IMR-90 (cell line): Measurements from ENCODE around the gene PHKA1.

ENCODE experiments used
- BHLHE40 ChIP-seq: fragments of 150-350 bp; IDR thresholded peaks from 2 replicates; pipeline ENCODE4 v1.6.1; 2016; ENCODE audit warnings: mild to moderate bottlenecking, low read depth, low read length
- CEBPB ChIP-seq: IDR thresholded peaks from 2 replicates; pipeline ENCODE4 v1.6.1; 2012; ENCODE audit warnings: low read depth, low read length, improper control_type of control experiment
- CTCF ChIP-seq: conservative IDR thresholded peaks from 2 replicates; pipeline ENCODE4 v1.5.1; 2012; ENCODE audit warnings: mild to moderate bottlenecking, low read depth, low read length, improper control_type of control experiment
- ELK1 ChIP-seq: fragments of 150-350 bp; IDR thresholded peaks from 2 replicates; pipeline ENCODE4 v1.6.1; 2016; ENCODE audit warnings: low read depth, mild to moderate bottlenecking, low read length, moderate library complexity, borderline replicate concordance
- FOS ChIP-seq: fragments of 150-350 bp; IDR thresholded peaks from 2 replicates; pipeline ENCODE4 v1.6.1; 2016; ENCODE audit warnings: low read depth, low read length
- MAFK ChIP-seq: IDR thresholded peaks from 2 replicates; pipeline ENCODE4 v1.6.1; 2012; ENCODE audit warnings: low read depth, low read length, improper control_type of control experiment
- MAZ ChIP-seq: IDR thresholded peaks from 2 replicates; pipeline ENCODE4 v1.6.1; 2012; ENCODE audit warnings: low read depth, mild to moderate bottlenecking, low read length, improper control_type of control experiment, moderate library complexity, borderline replicate concordance
- MXI1 ChIP-seq: IDR thresholded peaks from 2 replicates; pipeline ENCODE4 v1.6.1; 2012; ENCODE audit warnings: low read depth, mild to moderate bottlenecking, low read length, moderate library complexity, borderline replicate concordance
- NFE2L2 ChIP-seq: fragments of 150-350 bp; IDR thresholded peaks from 2 replicates; pipeline ENCODE4 v1.6.1; 2016; ENCODE audit warnings: low read depth, mild to moderate bottlenecking, low read length
- POLR2A ChIP-seq: IDR thresholded peaks from 2 replicates; pipeline ENCODE4 v1.6.1; 2012; ENCODE audit warnings: mild to moderate bottlenecking, low read depth, low read length
- RAD21 ChIP-seq: IDR thresholded peaks from 2 replicates; pipeline ENCODE4 v1.6.1; 2012; ENCODE audit warnings: low read length, improper control_type of control experiment
- RCOR1 ChIP-seq: IDR thresholded peaks from 2 replicates; pipeline ENCODE4 v1.6.1; 2012; ENCODE audit warnings: mild to moderate bottlenecking, low read length, improper control_type of control experiment; ENCODE audit not compliant: insufficient replicate concordance
- RFX5 ChIP-seq: IDR thresholded peaks from 2 replicates; pipeline ENCODE4 v1.8.0; 2012; ENCODE audit warnings: low read depth, mild to moderate bottlenecking, low read length, moderate library complexity
- SMC3 ChIP-seq: fragments of 150-350 bp; IDR thresholded peaks from 2 replicates; pipeline ENCODE4 v1.6.1; 2016; ENCODE audit warnings: low read depth, mild to moderate bottlenecking, antibody characterized with exemption, low read length, moderate library complexity

GRCh38 chrX:72735561-72735960, 21.5 kb upstream of the PHKA1 start:
- TF ChIP-seq CTCF = no peak
- TF ChIP-seq POLR2A = no peak
- TF ChIP-seq RAD21 = no peak
- no peak for TF ChIP-seq CEBPB
- TF ChIP-seq NFE2L2 = no peak
- no peak for TF ChIP-seq ELK1
- no peak for TF ChIP-seq BHLHE40
- TF ChIP-seq MAFK = no peak
- no peak for TF ChIP-seq SMC3
- no peak for TF ChIP-seq MAZ
- no peak for TF ChIP-seq FOS
- TF ChIP-seq RFX5 = no peak
- no peak for TF ChIP-seq MXI1
- TF ChIP-seq RCOR1 = no peak
